Dermis lymphatic vessel endothelial cell (primary cell): Measurements from ENCODE around the gene MAGEA9B. TPM values are rescaled to one million over a fixed set of nuclear protein-coding genes. Genes with fewer than 3 reads are reported as not detected.

Experiments
- total RNA-seq: library from RNA; depleted of rRNA; stranded (reverse); fragments of >200 nt; gene quantifications from 2 replicates; pipeline ENCODE4 v1.2.1, GENCODE V29; 2014

Gene MAGEA9B
- not detected in 2 replicates for total RNA-seq

GRCh38 chrX:149587359-149587758 is at the start of gene MAGEA9B:
Gene MAGEA9B, minus strand, starts transcription at chrX:149587459. Its CDS starts 4,280 bp downstream, at chrX:149583179.

GRCh38 chrX:149631234-149632165 is 44.2 kb upstream of the MAGEA9B start, which contains the start of gene TMEM185A:
Gene TMEM185A, minus strand, starts transcription at chrX:149631792. Its CDS starts 212 bp downstream, at chrX:149631580.

GRCh38 chrX:149595214-149595613 is 8.0 kb upstream of the MAGEA9B start, which contains the start of gene HSFX2:
Gene HSFX2, minus strand, starts transcription at chrX:149595314. Its CDS starts 614 bp downstream, at chrX:149594700.

GRCh38 chrX:149549701-149550100 is 37.6 kb downstream of the MAGEA9B start, which contains the start of gene HSFX3:
Gene HSFX3, minus strand, starts transcription at chrX:149549924. Its CDS starts 72 bp downstream, at chrX:149549852.

GRCh38 chrX:149540621-149541520 is 46.4 kb downstream of the MAGEA9B start, which contains the start of gene EOLA1:
Gene EOLA1, plus strand, starts transcription at chrX:149541012. Its CDS starts 4,619 bp downstream, at chrX:149545631.

Other genes starting within 250 kb of the MAGEA9B start
- gene IDS, start 82.2 kb downstream of the MAGEA9B start, total RNA-seq = 20.9 and 25.8 TPM in 2 replicates
- gene EOLA1, start 46.4 kb downstream of the MAGEA9B start, total RNA-seq = 11.4 and 12.5 TPM in 2 replicates
- gene HSFX3, start 37.5 kb downstream of the MAGEA9B start, total RNA-seq = not detected in 2 replicates
- 0.26 TPM in 1 of 2 replicates, not detected in the other for gene HSFX2, start 7.9 kb upstream of the MAGEA9B start, total RNA-seq
- gene TMEM185A, start 44.3 kb upstream of the MAGEA9B start, total RNA-seq = 24.8 and 25.7 TPM in 2 replicates
- not detected in 2 replicates for gene MAGEA11, start 124.6 kb upstream of the MAGEA9B start, total RNA-seq
- 0.43 and 0.69 TPM in 2 replicates for gene HSFX1, start 186.6 kb upstream of the MAGEA9B start, total RNA-seq
- not detected in 2 replicates for gene MAGEA9, start 194.5 kb upstream of the MAGEA9B start, total RNA-seq